ENCODE results near the gene TTC7B. TPM values are rescaled to one million over a fixed set of nuclear protein-coding genes. Genes with fewer than 3 reads are reported as not detected.

The TTC7B gene
- total and polyA plus RNA-seq, 2 experiments from 2014 or later, result 68.1 to 75.8 TPM

GRCh38 chr14:90566481-90566880 lies 249.7 kb downstream of the TTC7B start:
- Histone ChIP-seq H3K9me3 (ENCODE audit: low read depth) (no peaks in the 10 kb centered on the region), H3K4me3 (no peak overlapping the region), H3K27ac (no peak overlapping the region), H3K4me1 (ENCODE audit: low read depth) (no peaks in the 10 kb centered on the region), H3K36me3 (no peaks in the 10 kb centered on the region), H3K27me3 (no peaks in the 10 kb centered on the region)
- no peak for DNase-seq (ENCODE audit: low read depth in 1 of 2, low spot score in 1 of 2)
- no peak for TF ChIP-seq CTCF (IDR thresholded peaks at IDR 0.05; ENCODE audit: low read depth, low read length)

GRCh38 chr14:90564496-90564895 lies 251.7 kb downstream of the TTC7B start:
- no peak for DNase-seq (ENCODE audit: low read depth in 1 of 2, low spot score in 1 of 2)
- Histone ChIP-seq H3K36me3 (no peaks in the 10 kb centered on the region), H3K4me1 (ENCODE audit: low read depth) (no peaks in the 10 kb centered on the region), H3K27ac (no peak overlapping the region), H3K9me3 (ENCODE audit: low read depth) (no peaks in the 10 kb centered on the region), H3K27me3 (no peaks in the 10 kb centered on the region), H3K4me3 (no peak overlapping the region)
- no peak for TF ChIP-seq CTCF (IDR thresholded peaks at IDR 0.05; ENCODE audit: low read depth, low read length)

- Histone ChIP-seq H3K27ac (no peak overlapping the region), H3K4me1 (ENCODE audit: low read depth) (no peaks in the 10 kb centered on the region), H3K4me3 (no peak overlapping the region), H3K36me3 (no peaks in the 10 kb centered on the region), H3K9me3 (ENCODE audit: low read depth) (no peaks in the 10 kb centered on the region), H3K27me3 (no peaks in the 10 kb centered on the region)
- no peak for DNase-seq (ENCODE audit: low read depth in 1 of 2, low spot score in 1 of 2)
- no peak for TF ChIP-seq CTCF (IDR thresholded peaks at IDR 0.05; ENCODE audit: low read depth, low read length)
Measured at GRCh38 chr14:90562652-90563051, 253.6 kb downstream of the TTC7B start.

DNA sequence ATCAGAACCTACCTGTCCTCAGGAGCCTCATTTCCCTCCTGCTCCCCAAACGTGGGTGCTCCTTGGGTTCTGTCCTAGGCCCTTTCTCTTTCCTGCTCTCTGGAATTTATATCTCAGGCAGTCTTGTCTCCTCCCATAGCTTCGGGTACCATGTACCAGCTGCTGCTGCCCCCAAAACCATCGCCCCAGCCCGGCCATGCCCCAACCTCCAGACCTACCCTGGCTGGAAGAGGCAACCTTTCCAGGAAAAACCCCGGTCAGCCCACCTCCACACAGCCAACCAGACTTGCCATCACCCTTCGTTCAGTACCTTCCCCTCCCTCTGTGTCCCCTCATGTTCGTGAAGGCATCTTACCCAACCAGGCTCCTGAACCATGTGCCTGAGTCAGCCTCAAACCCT lies 254.3 kb downstream of the TTC7B start:
- H3K27ac ChIP-seq, result no peak overlapping the region
- no peak overlapping the region for H3K4me3 ChIP-seq
- no peak for DNase-seq (ENCODE audit: low read depth in 1 of 2, low spot score in 1 of 2)
- no peaks in the 10 kb centered on the region for H3K4me1 ChIP-seq (ENCODE audit: low read depth)
- H3K27me3 ChIP-seq, result no peaks in the 10 kb centered on the region
- no peaks in the 10 kb centered on the region for H3K9me3 ChIP-seq (ENCODE audit: low read depth)
- no peaks in the 10 kb centered on the region for H3K36me3 ChIP-seq
- TF ChIP-seq CTCF (IDR thresholded peaks at IDR 0.05; ENCODE audit: low read depth, low read length), result no peak

DNA sequence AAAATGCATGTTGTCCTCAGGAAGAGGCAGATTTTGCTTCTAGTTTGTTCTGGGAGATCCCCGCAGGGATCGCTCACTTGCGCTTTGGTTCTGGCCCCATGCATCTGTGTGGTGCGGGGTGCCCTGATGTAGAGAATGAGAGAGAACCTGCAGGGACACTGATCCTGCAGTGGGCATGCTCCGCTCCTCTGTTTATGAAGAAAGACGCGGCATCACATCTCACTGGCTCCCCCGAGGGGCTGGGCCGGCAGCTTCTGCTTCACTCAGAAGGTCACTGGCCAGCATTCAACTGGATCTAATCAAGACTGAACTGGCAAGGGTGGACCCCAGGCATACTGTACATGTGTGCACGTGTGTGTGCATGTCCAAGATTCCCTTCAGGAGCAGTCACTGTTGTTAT lies 255.2 kb downstream of the TTC7B start:
- no peak for TF ChIP-seq CTCF (IDR thresholded peaks at IDR 0.05; ENCODE audit: low read depth, low read length)
- DNase-seq (ENCODE audit: low read depth in 1 of 2, low spot score in 1 of 2), result peak in 1 of 2 donors; percentile 36
- H3K9me3 ChIP-seq (ENCODE audit: low read depth), result no peaks in the 10 kb centered on the region

GRCh38 chr14:90560558-90560957 lies 255.7 kb downstream of the TTC7B start:
- Histone ChIP-seq H3K27ac (no peak overlapping the region), H3K9me3 (ENCODE audit: low read depth) (no peaks in the 10 kb centered on the region), H3K36me3 (no peaks in the 10 kb centered on the region), H3K27me3 (no peaks in the 10 kb centered on the region), H3K4me3 (no peak overlapping the region), H3K4me1 (ENCODE audit: low read depth) (peaks cover 11% of the 10 kb centered on the region)
- TF ChIP-seq CTCF (IDR thresholded peaks at IDR 0.05; ENCODE audit: low read depth, low read length), result no peak
- DNase-seq (ENCODE audit: low read depth in 1 of 2, low spot score in 1 of 2), result no peak

More for the DNA sequence above, 255.2 kb downstream of the TTC7B start:
- Histone ChIP-seq H3K27me3 (no peaks in the 10 kb centered on the region), H3K4me1 (ENCODE audit: low read depth) (peaks cover 7% of the 10 kb centered on the region), H3K27ac (no peak overlapping the region), H3K36me3 (no peaks in the 10 kb centered on the region), H3K4me3 (no peak overlapping the region)

All from cardiac muscle cell (in vitro differentiated cells and primary cell).